GM19025 (cell line): ENCODE data around the gene APP.
A peak's percentile ranks its signal among the peaks of the same experiment; 100 is the strongest.
"Not testable (repeated sequence)": the region's sequence is repeated elsewhere in the genome, so short reads cannot be mapped to it uniquely, and the experiment has no call there.

Source experiments
- ATAC-seq: cut with Tn5 transposase; IDR thresholded peaks from one replicate; pipeline ENCODE4 v1.9.1; 2021; ENCODE audit warnings: mild to moderate bottlenecking, low read depth, moderate library complexity; ENCODE audit not compliant: unreplicated experiment

APP gene

DNA sequence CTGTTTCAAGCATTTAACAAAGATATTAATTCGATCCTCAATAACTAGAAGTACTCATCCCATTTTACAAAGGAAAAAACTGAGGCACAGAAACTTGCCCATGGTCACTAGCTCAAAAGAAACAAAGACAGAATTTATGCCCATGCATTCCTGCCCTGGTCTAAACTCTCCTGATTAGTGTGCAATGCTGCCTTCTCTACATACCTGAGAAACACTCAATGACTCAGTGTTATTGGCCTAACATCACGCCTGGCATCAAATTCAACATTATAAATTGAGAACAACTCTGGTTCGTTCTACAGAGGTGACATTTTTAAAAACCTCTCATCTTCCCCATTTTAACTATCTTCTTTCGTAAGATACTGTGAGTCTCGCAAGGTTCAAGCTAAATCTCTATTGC lies 5.2 kb downstream of the APP start:
- no peak for ATAC-seq

DNA sequence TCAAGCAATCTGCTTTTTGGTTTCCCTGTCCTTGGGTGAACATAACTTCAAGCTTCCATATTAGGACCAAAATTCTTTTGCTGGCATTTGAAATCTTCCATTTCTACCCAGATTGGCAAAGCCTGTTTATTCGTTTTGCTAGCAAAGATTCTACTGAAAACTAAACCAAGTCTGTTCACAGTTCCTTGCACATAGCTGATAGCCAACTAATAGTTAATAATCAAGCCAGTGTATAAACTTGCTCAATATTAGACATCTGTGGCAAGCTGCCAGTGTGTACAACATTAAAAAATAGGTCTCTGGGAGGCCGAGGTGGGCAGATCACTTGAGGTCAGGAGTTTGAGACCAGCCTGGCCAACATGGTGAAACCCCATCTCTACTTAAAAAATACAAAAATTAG lies 6.3 kb downstream of the APP start:
- no peak for ATAC-seq

DNA sequence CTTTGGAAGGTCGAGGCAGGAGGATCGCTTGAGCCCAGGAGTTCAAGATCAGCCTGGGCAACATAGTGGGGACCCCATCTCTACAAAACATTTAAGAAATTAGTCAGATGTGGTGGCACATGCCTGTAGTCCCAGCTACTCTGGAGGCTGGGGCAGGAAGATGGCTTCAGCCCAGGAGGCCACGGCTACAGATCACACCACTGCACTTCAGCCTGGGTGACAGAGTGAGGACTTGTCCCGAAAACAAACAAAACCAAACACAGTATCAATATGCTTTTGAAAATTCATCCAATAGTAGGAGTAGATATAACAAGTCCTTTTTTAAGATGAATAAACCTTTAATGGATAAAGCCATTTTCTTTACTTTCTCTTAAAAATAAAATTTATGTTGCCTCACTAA lies 8.5 kb downstream of the APP start:
- no peak for ATAC-seq

DNA sequence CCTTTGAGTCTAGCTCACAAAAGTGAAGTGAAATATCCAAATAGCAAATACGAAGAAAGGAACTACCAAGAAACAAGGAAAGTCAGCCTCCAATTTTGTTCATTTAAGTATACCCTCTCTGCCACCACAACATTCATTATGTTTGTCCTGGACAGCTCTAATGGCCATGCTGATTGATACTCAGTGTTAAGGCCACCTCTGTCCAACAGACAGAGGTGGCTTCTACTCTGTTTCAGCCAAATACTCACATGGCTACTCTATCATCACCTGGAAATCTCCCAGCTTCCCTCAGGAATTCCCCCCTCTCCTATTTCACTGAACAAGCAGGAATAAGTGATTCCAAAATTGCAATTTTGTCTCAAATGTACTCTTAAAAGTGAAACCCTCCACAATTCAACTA lies 10.7 kb downstream of the APP start:
- ATAC-seq = no peak

DNA sequence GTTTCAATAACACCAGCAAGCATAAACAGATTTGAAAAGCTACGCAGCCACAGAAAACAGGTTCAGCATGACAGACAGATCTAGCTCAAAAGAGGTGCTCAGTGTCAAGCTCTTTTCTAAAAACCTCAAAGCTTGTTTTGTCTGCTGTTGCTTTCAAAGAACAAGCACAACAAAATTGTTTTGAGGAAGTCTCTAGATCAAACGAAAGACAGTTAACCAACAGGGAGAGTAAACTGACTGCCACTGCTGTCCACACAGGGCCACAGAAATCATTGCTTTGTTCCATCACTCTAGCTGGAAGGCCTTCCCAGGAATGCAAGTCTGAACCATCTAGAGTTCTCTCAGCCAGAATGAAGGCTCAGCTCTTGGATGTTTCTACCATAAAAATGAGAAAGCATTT lies 12.8 kb downstream of the APP start:
- no peak for ATAC-seq

DNA sequence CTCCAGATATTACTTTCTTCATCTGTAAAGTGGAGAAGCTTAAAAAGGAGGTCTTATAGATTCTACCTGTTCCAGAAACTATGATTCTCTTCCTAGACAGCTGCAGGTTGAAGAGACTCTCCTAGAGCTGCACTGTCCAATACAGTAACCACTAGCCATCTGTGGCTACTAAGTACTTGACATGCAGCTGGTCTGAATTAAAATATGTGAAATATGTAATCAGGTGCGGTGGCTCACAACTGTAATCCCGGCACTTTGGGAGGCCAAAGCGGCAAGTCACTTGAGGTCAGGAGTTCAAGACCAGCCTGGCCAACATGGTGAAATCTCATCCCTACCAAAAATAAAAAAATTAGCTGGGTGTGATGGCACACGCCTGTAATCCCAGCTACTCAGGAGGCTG lies 15.8 kb downstream of the APP start:
- ATAC-seq = no peak

DNA sequence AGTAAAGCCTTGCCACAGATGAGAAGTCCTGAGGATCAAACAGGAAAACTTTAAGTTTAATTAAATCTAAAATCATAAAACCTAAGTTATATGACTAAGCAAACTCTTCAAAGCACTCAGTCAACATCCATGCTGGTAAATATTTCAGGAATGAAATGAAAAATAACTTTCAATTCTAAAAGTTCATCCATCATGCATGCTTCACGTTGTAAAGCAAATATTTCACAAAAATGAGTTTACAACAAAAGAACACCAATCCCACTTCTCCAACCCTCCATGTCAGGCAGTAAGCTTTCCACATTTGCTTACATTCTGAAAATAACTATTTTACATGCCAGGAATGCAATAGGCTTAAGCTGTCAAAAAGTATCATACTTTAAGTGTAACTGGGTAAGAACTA lies 16.8 kb downstream of the APP start:
- ATAC-seq = no peak

DNA sequence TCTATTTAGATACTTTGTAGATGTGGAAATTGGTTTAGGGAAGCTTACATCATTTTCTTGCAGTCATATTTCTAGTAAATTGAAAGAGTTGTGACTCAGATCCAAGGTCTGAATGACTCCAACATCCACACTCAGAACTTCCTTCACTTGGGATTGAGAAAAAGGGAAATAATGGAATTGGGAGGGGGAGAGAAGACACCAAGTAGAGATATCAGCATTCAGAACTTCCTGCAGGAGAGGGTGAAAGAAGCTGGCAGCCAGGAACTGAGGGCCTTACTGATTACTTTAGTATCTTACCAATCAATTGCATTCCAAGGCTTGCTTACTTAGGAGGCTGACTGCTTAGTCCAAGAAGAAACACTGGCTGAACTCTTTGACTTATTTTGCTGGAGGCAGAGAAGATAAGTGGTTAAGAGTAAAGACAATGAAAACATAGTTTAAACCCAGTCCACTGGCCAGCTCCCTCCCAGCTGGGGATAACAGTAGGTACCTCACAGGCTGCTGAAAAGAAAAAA lies 21.7 kb downstream of the APP start:
- ATAC-seq = no peak

DNA sequence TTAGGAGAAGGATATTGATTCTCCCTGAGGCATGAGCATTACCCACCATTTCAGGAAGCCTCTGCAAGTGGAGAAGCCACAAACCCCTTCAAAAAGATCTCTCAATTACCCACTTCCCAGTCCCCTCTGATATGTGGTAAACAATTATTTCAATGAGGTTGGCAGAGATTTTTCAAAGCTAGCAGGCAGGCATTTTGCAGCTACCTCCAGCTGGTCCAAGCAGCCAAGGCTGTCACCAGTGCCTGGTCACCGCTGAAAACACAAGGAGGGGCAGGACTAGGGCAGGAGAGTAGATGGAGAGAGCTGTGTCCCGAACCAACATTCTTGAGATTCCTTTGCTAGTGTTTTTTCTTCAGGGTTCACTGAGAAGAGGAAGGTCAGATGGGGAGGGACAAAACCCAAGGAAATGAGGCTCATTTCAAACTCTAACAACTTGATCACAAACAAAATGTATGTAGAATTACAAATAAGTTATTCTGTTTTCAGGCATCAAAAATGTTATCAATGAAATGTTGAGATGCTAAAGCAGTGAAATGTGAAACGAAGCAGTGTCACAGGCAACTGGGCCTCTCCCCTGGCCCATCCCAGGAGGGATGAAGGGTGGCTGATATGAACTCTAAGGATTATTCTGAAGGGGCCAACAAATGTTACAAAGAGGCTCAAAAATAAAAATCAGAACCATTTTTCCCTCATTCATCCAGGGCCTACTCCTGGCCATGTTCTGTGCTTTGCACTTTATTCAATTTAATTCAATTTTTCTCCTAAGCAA lies 22.3 kb downstream of the APP start:
- ATAC-seq = no peak

DNA sequence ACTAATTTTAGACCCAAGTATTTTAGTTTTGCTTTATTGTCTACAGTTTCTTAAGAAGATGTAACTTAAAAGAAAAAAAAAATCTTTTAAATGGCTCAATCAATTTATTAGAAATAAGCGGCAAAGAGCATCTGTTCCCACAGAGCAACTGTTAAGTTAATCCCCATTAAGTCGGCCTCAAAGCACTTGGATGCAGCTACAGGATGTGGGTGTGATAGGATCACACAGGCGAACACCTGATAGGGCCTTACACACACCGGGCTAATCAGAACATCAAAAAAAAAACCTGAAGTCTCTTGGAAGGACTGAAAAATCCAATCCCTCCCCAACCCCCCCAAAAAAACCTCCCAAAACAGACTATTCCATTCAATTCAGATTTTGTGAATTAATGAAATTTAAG lies 23.0 kb downstream of the APP start:
- ATAC-seq = no peak

DNA sequence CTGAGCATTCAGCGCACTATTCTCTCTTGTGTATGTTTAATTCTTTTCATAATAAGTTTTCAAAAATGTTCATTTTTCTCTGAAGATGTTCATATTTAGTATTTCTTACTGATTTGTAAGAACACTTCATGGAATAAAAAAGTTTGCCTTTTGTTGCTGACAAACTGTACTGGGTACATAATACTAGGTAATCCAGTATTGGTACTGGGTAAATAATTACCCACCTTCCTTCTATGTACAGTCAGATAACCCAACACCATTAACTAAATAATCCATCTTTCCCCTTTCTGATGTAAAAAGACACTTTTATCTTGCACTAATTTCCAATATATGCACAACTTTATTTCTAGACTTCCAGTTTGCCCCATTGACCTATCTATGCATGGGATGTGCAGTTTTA lies 23.9 kb downstream of the APP start:
- no peak for ATAC-seq

DNA sequence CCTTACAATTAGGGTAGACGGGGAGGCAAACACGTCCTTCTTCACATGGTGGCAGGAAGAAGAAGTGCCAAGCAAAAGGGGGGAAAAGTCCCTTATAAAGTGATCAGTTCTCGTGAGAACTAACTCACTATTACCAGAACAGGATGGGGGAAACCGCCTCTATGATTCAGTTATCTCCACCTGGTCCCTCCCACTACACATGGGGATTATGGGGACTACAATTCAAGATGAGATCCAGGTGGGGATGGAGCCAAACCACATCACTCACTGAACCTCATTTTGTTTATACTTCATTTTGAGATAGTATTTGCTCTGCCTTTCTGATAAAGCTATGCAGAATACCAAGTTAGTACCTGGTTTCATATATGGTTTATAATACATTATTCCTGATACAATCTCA lies 26.5 kb downstream of the APP start:
- no peak for ATAC-seq

DNA sequence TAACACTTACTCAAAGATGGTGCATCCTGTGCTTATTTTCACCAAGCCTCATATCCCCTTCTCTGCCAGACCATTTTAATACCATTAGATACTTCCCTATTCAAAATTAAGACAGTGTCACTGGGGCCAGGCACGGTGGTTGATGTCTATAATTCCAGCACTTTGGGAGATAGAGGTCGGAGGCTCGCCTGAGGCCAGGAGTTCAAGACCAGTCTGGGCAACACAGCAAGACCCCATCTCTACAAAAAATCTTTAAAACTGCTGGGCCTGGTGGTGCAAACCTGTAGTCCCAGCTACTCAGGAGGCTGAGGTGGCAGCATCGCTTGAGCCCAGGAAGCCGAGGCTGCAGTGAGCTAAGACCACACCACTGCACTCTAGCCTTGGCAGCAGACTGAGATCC lies 28.2 kb downstream of the APP start:
- no peak for ATAC-seq

DNA sequence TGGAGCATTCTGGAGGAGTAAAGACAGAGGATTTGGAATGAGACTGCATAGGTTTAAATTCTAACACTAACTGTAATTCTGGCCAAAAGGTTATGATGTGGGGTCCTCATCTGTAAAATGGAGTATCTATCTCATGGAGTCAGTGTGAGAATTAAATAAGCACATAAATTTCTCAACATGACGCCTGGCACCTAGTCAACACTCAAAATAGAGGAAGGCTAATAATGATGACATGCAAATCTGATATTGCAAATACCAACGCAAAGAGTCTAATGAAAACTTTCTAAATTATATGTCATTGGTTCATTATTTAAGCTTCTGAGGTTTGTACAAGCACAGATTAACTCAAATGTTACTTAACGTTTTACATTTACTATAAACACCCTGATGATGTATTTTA lies 29.6 kb downstream of the APP start:
- no peak for ATAC-seq

DNA sequence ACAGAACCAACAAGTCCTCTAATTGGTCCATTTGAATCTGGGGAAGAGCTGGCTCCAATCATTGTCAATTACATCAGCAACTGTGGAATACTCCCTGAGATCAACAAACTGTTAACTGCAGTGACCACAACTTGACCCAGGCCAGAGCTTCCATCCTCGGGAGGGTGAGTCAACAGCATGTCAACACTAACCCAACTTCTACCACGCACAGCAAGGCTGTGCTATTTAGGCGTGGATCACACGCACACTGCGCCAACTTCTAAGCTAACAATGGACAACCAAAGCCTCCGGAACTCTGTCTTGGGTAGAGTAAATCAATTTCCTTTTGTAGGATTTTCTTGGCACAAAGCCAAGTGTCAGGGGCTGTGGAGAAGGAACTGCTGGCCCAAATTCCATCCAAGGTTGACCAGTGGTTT lies 30.4 kb downstream of the APP start:
- no peak for ATAC-seq

DNA sequence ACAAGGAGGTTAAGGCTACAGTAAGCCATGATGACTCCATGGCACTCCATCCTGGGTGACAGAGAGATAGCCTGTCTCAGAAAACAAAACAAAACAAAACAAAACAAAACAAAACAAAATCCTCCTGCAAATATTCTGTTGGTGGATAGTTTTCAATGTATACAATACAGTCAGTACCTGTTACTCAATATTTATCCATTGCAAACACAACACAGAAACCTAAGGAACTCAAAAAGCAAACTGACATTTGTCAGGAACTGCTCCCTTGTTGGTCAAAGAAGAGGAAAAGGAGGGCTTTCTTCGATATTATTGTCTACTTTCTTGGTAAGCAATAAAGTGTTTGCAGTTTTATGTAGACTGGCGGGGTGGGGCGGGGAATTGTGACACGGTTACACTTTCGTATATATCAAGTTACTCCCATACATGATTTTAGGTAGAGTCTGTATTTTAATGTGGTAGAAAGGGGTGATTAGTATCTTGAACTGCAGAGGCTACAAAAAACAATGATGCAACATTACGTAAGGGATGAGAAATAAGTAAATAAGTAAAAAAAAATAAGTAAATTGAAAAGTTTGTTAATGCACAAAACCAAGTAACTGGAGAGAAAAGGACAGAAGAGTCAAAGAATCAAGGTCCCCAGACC lies 31.8 kb downstream of the APP start:
- ATAC-seq = no peak

DNA sequence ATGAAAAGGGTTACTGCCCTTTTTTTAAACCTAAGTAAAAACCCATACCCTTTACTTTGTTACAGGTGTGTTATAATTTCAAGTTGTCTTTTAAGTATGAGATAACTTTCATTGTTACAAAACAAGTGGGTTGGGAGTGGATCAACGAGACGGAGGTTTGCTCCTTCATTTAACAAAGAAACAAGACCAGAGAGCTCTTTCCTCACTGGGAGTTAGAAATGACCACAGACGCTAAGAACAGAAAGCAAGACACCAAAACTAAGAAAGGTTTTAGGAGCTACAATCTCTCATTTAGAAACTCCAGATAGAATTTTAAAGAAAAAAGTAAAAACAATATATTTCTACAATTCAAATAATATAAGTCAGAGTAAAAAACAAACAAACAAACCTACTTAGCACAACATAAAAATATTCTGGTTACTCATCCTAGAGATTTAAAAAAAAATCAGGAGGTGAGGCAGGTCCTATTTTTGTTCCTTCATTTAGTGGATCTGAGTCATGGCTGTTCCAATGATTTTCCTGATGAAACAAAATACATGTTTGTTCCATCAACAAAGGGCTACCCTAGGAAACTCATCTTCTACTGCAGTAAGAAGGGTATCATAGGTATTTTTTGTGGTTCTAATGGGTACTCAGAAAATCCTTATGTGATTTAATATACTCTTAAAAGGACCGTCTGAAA lies 33.0 kb downstream of the APP start:
- ATAC-seq = no peak

DNA sequence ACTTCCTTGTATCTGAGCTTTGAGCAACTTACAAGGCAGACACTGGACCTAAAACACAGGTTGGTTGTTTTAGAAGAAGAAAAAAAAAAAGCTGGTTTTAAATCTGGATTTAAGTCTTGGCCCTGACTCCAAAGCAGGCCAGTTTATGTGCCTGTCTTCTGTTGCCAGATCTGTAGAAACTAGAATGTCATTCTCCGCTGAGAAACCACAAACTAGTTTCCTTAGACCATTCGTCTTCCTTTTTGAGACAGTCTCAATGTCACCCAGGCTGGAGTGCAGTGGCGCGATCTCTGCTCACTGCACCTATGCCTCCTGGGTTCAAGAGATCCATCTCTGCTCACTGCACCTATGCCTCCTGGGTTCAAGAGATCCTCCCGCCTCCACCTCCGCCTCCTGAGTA lies 33.9 kb downstream of the APP start:
- peak; percentile 95 for ATAC-seq

DNA sequence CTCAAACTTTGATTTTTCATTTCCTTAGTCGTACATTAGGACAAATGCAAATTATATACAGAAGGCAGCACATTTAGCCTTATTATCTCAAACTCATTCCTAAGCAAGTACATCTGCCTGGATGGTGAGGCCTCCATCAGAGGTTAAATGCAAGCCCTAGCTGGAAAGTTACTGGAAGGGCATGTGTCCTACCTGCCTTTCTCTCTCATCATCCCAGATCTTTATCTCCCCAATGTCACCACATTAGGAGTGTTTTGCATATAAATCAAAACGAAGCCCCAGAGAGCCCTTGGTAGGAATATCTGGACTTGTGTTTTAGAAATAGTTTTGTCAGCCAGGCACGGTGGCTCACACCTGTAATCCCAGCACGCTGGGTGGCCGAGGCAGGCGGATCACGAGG lies 35.0 kb downstream of the APP start:
- ATAC-seq = no peak

DNA sequence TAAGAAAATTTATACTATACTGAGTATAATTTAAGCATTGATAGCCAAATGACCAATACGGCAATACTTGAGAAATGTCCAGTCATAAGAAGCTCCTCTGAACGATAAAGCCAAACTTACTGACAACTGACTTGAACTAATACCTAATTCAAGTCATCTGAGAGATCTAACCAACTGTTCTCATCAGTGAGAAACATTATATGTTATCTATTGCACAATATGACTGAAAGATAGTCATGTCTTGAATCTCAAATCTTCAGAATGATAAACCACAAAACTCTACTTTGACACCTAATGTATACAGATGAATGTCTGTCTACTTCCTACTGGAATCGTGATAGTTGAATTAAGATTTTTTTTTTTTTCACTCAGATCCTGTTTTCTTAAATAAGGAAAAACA lies 39.0 kb downstream of the APP start:
- ATAC-seq = no peak

DNA sequence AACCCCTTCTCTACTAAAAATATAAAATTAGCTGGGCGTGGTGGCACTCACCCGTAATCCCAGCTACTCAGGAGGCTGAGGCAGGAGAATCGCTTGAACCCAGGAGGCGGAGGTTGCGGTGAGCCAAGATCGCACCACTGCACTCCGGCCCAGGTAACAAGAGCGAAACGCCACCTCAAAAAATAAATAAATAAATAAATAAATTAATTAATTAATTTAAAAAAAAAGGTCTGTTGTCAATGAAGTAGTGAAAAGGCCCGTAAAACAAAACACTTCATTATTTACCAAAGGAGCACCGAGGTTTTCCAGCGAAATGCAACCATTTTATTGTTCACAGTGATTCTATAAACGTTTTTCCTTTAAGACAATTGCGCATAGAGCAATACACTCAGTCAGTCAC lies 39.5 kb downstream of the APP start:
- ATAC-seq = not testable (repeated sequence)
